Measurements from ENCODE around the gene DYRK1A.

Gene DYRK1A

DNA sequence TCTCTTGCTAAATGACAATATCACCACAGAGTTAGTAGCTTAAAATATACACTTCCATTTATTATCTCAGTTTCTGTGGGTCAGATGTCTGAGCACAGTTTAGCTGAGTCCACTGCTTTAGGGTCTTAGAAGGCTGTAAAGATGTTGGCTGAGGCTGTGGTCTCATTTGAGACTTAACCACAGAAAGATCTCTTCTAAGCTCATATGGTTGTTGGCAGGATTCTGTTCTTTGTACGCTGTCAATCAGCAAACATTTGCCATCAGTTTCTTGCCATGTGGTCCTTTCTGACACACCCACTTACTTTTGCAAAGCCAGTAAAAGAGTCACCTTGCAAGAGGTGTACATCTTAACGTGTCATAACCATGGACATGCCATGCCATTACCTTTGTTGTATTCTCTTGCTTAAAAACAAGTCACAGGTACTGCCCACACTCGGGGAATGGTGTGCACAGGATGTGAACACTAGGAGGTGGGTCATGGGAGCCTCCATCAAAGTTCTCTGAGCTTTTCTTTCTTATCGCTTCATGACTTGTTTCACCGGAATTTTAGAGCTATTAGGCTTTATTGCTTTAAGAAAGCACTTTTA is 18.7 kb downstream of the DYRK1A start:
- no peak for DNase-seq

DNA sequence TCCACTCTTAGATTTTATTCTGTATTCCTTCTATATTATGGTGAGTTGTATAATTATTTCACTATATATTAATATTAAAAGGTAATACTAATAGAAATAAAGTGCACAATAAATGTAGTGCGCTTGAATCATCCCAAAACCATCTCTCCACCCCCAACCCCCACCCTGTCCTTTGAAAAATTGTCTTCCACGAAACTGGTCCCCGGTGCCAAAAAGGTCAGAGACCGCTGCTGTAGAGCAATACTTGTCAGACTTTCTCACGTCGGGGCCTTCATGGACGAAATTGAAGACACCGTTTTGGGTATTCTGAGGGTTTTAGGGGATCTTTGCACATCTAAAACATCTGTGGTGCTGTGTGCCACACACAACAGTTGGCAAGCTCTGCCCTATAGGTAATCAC is 19.6 kb downstream of the DYRK1A start:
- DNase-seq = no peak

DNA sequence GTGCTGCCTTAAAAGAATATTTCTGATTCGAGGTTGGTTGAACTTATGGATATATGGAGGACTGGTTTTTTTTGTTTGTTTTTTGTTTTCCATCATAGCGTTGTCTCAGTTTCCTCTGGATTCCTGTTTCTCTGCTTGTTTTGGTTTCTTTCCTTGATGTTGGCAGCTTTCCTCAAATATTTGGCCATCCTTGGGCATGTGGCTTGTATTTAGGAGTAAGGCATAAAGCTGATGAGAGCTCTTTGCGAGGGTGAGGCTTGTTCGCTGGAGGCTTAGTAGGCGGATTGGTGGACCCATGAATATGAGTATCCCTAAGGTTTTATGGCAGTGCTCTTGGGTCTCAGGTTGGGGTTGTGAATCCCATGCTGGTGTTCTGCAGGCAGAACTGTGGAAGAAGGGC is 22.9 kb downstream of the DYRK1A start:
- DNase-seq = no peak

DNA sequence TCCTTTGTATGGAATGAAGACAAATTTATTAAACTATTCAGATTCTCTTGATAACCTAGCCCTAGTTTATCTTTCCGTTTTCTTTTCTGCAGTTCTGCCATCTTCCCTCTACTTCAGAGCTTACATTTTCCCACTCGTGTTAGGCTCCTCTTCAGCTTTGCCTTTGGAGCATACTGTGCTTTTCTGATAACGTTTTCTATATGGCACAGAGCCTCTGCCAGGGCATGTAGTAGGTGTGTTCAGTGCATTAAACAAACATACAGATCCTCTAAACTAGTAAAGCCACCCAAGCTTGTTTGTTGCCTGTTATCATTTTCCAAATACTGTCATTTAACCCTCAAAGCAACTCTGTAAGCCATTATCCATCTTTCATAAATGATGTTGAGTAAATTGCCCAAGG is 25.1 kb downstream of the DYRK1A start:
- DNase-seq = no peak

DNA sequence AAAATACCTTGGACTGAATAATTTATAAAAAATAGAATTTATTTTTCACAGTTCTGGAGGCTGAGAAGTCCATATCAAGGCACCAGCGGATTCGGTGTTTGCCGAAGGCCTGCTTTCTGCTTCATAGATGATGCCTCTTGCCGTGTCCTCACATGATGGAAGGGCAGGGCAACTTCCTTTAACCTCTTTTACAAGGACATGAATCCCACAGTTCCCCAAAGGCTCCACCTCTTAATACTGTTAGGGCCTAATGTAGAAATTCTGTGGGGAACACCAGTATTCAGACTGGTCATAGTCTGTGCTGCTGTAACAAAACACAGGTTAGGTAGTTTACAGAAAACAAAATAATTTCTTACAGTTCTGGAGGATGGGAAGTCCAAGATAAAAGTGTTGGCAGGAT is 25.9 kb downstream of the DYRK1A start:
- no peak for DNase-seq

DNA sequence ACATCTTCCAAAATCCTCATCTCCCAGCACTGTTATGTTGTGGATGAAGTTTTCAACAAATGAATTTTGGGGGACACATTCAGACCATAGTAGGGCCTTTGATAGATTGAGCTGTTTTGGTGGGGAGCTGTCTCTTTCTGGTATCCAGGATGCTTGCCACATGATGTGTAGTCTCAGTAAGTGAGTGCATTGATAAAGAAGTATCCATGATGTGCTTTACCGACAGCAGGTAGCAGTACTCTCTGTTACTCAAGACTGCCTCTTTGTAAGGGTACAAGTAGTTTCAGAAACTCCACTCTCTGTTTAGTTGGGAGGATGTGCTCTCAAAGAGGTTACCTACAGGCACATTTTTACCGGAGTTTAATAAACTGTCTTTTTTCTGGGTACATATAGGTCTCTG is 26.5 kb downstream of the DYRK1A start:
- no peak for DNase-seq

DNA sequence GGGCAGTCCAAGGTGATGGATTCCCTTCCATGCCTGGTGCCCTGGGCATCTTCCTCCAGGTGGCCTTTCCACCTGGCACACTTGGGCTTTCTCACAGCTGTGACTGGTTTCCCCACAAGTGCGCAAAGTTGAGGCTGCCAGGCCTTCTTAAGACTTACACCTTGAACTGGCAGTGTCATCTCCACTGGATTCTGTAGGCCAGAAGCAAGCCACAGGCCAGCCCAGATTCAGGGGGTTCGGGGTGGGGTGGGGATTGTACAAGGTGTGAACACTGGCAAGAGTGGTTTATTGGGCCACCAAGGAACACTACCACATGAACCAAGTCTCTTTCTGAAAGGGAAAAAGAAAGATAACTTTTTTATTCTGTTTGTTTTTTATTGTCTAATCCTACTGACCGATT is 27.2 kb downstream of the DYRK1A start:
- DNase-seq = no peak

DNA sequence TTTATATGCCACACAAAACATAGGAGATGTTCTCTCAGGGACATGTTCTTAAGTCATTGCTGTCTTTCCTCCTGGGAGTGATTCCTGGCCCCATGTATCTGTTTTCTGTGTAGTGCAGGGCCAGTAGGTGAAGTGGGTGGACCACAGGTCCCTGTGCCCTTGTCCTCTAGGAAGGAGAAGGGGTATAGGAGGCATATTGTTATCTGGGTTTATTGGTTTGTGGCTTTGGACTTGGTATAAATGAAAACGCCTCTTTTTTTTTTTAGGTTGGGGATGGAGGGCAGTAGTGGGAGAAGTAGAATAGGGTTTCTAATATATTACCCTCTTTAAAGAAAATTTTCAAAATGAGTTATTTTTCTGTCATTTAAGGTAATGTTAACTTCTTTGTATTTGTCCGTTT is 29.4 kb downstream of the DYRK1A start:
- DNase-seq = no peak

DNA sequence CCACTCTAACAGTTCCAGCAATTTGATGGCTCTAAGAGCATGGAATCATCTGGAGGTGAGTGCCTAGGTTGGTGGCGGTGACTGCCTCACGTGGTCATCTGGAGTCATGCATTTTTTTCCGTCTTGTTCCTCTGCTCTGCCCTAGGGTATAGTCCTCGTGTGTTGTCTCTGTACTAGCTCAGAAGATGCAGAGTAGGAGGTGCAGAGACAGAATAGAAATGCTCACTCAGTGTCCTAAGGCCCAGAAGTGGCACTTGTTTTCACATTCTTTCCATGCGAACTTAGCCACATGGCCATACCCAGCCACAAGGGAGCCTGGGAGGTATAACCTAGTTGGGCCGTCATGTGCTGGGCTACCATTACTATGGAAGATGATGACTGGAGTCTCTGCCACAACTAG is 30.3 kb downstream of the DYRK1A start:
- no peak for DNase-seq

DNA sequence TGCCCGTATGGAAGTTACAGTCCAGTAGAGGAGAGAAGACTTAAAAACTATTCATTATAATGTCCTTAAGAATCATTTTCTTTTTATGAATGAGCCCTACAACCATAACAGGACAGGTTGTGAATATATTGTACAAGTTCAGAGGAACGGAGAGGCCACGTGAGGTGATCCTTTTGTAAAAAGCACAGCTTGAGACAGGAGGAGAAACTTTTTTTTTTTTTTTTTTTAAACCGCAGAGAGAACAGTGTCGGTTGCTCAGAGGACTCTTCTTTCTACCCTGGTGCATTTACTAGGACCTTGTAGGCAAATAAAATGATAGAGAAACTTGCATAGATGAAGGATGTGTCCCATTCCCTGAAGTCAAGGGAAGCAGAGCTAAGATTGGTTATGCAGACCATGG is 32.1 kb downstream of the DYRK1A start:
- DNase-seq = no peak

DNA sequence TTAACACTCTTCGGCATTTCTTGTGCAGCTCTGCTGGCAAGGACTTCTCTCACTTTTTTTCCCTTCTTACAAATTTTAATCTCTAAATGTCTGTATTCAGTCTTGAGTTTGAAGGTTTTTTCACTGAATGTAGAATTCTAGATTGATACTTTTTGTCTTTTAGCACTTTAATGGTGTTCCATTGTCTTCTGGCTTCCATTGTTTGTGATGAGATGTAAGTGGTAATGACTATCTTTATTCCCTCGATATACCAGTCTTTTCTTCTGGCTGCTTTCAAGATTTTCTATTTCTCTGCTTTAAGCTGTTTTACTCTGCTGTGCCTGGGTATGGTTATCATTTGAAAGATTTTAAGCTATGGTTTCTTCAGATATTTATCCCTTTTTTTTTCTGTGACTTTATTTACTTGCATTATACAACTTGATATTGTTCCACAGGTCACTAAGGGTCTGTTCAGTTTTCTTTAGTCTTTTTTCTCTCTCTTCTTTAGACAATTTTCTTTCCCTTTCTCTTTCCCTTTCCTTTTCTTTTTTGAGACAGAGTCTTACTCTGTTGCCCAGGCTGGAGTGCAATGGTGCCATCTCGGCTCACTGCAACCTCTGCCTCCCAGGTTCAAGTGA is 35.8 kb downstream of the DYRK1A start:
- no peak for DNase-seq

DNA sequence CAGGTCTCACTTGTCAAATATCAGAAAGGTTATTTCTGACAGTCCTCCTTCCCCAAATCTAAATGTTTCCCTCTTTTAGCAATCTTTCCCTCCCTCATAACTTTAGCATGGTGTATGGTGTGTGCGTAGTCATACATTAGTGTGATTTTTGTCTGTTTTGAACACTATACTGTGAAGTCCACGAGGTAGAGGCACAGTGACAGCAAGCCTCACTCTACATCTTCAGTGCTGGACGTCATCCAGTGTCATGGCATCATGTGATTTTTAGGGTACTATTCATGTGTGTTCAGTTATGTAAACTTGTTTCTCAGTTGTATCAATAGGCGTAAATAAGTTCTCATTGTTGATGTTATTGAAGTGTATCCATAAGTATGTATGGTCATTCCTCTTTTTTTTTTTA is 39.1 kb downstream of the DYRK1A start:
- no peak for DNase-seq

DNA sequence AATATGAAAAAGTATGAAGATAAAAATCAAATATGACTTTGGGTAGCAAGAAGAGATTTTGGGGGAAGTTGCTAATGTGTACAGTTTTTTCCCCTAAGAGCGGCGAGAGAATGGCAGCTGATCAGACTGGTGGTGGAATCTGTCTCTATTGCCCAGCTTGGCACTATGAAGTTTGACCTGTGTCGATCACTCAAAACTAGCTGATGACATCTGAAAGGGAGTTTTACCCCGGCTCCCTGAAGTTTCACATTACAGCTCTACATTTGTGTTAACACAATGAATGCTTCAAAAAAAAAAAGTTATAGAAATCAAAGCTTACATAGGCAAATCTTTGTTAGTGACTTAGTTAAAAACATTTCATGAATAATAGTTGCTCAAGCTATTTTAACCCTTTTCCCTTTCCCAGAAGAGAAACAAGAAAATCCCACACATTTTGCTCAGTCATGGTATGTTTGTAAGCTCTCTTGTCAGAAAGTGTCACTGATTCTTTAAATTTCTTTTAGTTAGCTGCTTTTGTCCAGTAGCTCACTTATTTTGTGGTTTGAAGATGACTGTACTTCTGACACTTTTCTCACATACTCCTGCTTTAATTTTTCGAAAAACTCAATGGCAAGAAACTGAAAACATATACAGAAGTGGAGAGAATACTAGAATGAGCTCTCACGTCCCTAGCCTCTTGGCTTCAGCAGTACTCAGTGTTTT is 41.3 kb downstream of the DYRK1A start:
- DNase-seq = no peak

DNA sequence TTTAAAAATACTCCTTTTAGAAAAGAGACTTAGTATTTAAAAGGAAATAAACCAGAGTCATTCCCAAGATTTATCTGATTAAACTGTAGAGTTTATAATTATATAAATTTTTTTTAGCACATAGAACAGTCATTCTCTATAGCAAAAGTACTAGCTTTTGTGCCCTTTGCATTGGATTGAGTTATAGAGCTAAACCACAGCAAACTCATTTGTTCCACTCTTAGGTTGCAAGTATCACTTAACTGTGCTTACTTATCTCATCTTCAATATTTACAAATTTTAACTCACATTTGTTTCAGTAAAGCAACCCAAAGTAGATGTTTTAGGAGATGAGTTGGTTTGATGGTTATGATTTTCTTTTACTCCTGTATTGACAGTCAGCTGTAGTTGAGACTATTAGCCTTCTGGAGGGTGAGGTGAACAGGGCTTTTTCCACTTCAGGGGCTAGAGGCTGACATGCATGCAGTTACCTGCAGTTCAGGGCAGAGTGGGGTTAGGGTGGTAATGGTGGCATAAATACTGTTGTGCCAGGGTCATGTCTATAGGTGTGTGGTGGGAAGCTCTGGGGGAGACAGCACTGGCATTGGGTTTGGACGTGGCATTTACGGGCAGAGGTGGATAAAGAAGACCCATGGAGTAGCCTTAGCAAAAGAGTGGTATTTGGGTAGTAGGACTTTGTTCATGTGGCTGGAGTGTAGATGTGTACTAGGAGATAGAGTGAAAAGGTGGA is 42.1 kb downstream of the DYRK1A start:
- DNase-seq = no peak

DNA sequence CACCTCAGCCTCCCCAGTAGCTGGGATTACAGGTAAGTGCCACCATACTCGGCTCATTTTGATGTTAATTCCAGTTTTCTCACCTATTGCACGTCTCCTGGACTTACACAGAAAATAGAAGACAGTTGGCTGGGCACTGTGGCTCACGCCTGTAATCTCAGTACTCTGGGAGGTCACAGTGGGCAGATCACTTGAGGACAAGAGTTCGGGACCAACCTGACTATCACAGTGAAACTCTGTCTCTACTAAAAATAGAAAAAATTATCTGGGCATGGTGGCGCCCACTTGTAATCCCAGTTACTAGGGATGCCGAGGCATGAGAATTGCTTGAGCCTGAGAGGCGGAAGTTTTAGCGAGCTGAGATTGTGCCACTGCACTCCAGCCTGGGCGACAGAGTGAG is 44.1 kb downstream of the DYRK1A start:
- no peak for DNase-seq

DNA sequence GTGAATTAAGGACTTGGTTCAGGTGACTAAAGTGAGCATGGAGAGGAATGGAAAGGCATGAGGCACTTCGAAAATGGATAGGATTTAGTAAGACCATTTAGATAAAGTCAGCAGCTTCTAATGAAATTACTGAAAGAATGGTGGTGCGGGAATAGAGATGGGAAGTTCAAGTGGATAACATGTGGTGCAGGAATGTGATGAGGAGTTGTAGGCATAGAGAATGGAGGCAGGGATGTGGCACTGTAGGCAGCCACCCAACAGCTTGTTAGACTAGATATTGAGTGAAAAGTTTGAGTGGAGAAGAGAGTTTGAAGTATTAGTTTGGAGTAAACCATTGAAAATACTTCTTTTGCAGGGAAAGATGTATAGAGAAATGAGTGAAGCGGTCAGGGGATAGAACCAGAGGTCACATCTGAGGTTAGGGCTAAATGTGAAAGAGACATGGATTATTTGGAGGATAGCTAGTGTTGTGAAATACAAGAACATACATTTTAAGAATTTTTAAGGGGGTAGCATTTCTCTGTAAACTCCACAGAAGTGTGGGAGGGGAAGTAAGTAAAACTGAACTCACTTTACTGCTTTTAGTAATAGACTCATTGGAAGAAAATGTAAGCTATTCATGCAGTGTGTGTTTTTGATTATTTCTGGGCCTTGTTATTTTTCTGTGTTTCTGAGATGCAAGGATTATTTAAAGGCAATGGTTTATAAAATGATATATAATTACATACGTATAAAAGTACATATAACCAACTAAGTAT is 46.2 kb downstream of the DYRK1A start:
- no peak for DNase-seq

DNA sequence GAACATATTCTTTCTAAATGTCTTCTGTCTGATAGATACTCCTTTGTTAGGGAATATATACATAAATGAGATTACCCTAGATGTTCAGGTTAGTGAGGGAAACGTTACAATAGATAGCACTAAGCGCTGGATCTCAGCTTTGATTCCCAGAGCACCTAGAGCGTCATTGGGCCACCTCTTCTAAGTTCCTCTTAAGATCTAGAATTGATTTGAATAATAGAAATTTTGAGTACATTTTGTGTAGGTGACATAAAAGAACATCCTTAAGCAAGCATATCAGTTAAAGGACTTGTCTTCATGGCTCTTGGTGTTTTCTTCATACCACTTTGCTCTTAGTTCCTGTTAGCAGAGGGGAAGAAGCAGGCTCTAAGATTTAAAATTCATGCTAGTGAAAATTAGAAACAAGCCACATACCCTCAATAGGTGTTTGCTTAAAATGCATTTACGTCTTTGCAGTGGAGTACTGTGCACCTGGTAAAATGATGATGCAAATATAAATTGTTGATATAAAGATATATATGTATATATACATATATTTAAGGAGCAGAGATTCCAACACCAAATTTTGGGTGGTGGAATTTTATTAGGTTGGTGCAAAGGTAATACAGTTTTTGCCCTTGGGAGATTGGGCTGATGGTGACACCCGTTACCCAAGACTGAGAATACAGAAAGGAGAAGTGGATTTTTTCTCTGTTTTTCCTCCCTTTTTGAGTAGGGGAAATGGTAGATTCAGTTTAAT is 47.1 kb downstream of the DYRK1A start:
- DNase-seq = no peak

DNA sequence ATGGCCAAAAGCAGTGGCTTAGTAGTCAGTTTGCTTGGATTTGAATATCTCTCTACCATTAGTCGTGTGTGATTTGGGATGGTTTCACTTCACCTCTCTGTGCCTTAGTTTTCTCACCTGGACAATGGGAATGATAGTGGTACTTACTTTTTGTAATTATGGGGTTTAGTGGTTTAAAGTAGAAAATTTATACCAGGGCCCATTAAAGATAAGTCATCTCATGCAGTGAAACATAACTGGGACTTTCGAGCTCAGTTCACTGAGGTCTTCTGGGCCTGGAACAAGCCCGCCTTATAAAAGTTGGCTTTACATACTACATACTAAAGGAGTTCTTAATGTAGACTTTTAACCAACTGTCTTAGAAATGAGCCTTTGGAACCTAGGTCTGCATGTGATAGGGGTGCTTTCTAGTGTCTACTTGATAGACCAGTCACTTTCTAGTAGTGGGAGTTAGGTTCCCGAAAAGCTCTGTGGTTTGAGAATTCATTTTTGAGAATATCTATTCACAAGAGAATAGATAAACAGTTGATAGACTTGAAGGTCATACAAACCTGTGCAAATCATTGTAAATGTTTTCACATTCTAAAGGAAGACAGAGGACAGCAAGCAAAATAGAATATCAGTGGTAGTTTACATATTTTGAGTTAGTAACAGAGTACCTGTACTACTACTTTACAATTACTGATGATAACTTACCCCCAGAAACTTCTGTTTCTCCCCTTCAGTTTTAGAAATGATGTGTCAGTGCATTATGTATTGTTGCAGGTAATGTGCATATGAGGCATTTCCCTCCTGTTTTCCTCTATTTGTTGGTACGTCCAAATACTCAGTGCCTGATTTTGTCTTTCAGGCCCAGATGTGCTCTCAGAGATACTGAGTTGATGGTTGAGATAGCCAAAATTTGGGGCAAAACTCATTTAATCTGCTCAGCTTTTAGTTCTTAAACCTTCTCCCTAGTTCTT is 48.0 kb downstream of the DYRK1A start:
- no peak for DNase-seq

DNA sequence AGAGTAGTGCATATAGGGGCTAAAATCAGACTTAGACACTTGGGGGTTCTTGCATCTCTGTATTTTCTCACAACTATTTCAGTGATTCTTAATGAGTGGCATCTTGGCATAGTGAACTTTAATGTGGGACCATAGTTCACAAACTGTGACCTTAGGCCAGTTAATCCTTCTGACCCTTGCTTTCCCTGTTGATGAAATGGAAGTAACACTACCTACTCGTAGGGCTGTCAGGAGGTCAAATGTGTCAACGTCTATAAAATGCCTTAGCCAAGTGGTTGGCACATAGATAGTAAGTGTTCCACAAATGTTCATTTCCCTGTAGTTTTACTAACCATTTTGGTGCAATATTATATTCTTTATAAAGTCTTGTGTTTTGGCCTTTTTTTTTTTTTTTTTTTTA is 49.4 kb downstream of the DYRK1A start:
- no peak for DNase-seq

DNA sequence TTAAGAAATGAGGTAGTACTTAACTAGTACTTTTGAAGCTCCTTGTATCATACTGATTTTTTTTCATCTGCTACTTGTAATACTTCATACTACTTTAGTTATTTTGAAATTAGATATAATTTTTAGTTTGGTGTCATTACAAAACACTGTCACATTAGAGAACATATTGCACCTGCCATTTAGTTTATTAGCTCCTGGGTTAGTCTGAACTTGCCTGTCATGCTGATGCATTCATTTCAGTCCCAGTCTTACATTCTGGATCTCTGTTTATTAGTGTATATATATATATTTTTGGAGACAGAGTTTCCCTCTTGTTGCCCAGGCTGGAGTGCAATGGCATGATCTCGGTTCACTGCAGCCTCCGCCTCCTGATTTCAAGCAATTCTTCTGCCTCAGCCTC is 50.3 kb downstream of the DYRK1A start:
- DNase-seq = no peak

DNA sequence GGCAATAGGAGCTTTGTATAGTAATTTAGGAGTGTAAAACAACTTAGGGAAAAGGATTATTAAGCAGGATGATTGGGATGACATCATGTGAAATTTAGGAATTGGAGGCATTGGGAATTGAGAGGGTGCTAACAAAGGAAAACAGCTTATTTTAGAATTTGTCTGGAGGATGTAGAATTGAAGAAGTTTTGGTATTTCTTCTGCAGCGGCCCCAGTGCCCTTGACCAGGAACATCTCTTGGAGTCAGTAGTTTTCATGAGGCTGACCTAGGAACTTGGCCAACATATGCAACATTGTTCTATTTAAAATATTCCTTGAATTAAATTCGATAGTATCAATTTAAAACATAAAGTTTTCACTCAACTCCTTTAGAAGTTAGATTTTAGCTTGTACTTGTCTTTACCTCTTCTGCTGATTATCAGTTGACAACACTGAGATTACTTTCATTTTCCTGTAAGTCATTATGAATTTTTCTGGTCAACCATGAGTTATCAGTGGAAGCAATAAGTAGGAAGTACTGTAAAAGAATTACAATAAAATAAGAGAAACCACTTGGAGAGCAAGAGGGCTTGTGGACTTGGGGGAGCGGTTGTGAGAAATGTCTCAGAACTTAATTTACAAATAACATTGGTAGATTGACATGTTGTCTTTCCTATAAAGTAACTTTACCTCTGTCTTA is 52.8 kb downstream of the DYRK1A start:
- no peak for DNase-seq
